Measurements from ENCODE around the gene PITPNM1. TPM values are rescaled to one million over a fixed set of nuclear protein-coding genes. Genes with fewer than 3 reads are reported as not detected.

Gene PITPNM1
- total and polyA plus RNA-seq, 9 donors: 3.1 to 77.2 (median 6.1) TPM

DNA sequence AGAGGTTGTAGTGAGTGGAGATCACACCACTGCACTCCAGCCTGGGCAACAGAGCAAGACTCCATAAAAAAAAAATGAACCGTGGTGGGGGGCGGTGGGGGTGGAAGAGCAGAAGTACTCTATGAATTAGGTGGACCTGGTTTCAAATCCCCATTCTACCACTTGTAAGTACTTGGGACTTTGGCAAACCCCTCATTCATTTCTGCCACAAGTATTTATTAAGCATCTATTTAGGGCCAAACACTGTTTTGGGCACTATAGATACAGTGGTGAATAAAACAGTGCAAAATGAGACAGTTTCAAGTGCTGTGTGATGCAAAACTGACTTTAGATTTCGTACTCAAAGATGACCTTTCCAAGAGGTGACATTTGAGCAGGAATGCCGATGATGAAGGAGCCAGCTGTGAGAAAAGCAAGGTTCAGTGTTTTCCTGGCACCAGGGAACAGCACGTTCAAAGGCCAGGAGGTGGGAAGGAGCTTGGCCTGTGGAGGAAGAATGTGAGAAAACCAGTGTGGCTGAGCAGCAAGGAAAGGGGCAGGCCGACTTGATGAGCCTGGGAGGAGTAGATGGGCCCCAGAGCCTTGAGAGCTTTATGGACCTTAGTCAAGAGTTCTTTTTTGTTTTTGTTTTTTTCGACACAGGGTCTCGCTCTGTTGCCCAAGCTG lies 34.7 kb downstream of the PITPNM1 start:
- intact Hi-C loops (cut with DNase I): no loop called here
- no peak overlapping the region for H3K27ac ChIP-seq
- TF ChIP-seq POLR2A (IDR thresholded peaks at IDR 0.05) (no peak), EP300 (IDR thresholded peaks at IDR 0.05) (no peak)
- TF ChIP-seq, protein P1, sequence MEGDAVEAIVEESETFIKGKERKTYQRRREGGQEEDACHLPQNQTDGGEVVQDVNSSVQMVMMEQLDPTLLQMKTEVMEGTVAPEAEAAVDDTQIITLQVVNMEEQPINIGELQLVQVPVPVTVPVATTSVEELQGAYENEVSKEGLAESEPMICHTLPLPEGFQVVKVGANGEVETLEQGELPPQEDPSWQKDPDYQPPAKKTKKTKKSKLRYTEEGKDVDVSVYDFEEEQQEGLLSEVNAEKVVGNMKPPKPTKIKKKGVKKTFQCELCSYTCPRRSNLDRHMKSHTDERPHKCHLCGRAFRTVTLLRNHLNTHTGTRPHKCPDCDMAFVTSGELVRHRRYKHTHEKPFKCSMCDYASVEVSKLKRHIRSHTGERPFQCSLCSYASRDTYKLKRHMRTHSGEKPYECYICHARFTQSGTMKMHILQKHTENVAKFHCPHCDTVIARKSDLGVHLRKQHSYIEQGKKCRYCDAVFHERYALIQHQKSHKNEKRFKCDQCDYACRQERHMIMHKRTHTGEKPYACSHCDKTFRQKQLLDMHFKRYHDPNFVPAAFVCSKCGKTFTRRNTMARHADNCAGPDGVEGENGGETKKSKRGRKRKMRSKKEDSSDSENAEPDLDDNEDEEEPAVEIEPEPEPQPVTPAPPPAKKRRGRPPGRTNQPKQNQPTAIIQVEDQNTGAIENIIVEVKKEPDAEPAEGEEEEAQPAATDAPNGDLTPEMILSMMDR (IDR thresholded peaks at IDR 0.05): no peak
- H3K9me3 ChIP-seq: no peaks in the 10 kb centered on the region
- no peak overlapping the region for H3K4me3 ChIP-seq
- peaks cover 7% of the 10 kb centered on the region for H3K4me1 ChIP-seq (ENCODE audit: insufficient read depth)
- H3K27me3 ChIP-seq: no peaks in the 10 kb centered on the region
- 66 to 75% (median 74%) methylated on average over 8 of the region's 8 CpGs for WGBS, 3 donors
- DNase-seq: no peak
- no peaks in the 10 kb centered on the region for H3K36me3 ChIP-seq

DNA sequence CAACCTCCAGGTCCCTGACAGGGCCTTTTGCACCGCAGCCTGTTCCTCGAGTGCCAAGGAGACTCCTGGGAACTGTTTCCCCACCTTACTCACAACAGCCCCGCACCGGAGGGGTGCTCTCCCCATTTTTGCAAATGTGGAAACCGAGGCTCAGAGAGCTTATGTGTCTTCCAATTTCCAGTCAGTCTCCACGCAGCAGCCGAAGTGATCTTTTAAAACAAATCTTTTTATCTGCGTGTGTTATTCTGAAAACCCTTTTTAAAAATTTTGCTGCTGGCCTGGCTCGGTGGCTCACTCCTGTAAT lies 35.7 kb downstream of the PITPNM1 start:
- no peak for DNase-seq
- Histone ChIP-seq H3K27me3 (no peaks in the 10 kb centered on the region), H3K4me1 (ENCODE audit: insufficient read depth) (peaks cover 7% of the 10 kb centered on the region), H3K4me3 (peak overlapping the region; percentile 93), H3K36me3 (no peaks in the 10 kb centered on the region), H3K9me3 (no peaks in the 10 kb centered on the region), H3K27ac (peak overlapping the region; percentile 11 to 84)
- WGBS, 3 donors: 2 to 4% (median 3%) methylated on average over 9 of the region's 9 CpGs
- TF ChIP-seq, protein P1 (IDR thresholded peaks at IDR 0.05): no peak
- TF ChIP-seq POLR2A (IDR thresholded peaks at IDR 0.05) (no peak), EP300 (IDR thresholded peaks at IDR 0.05) (no peak)
- intact Hi-C loops (cut with DNase I): loop anchor here in 2 of 4 donors (1.0 to 5.0 kb wide), 2 partner anchors 66 to 72 kb away; no protein-coding TSS in a partner anchor

DNA sequence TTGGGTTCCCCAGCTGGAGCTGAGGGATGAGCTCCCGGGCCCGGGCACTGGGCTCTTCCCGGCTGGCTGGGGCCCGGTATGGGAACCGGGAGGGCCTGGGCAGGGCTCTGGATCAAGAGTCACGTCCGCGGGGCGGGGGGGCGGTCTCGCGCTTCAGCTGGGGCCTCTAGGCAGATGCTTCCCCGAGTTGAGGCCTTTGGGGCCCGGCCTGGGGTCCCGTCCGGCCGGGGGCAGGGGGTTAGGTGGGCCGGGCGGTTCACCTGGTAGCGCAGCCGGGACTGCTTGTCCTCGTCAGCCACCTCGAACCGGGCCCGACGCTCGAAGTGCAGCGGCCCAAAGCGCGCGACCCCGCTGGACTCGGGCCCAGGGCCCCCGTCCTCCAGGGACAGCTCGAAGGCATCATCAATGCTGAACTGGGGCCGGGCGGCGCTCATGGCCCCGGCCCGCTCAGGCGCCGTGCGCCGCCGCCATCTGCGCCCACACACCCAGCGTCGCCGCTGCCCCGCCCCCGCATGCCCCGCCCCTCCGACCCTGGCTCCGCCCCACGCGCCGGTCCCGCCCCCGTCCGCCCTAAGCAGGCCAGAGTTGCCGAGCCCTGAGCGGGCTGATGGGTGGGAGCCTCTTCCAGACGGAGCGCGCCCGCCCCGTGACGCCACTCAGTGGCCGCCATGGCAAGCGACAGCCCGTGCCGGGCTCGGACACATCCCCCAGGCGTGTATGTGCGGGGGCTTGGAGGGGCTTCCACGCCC lies 36.2 kb downstream of the PITPNM1 start, which contains the start of gene TMEM134:
TSS of gene TMEM134 (minus strand) at position 493 of the 749 bp plus-strand sequence. CDS start at position 434, 59 bp downstream.
- peak; percentile 90 to 94 (median 93) for DNase-seq
- TF ChIP-seq POLR2A (IDR thresholded peaks at IDR 0.05) (peak; percentile 51), EP300 (IDR thresholded peaks at IDR 0.05) (no peak)
- TF ChIP-seq, protein P1 (IDR thresholded peaks at IDR 0.05): peak in 2 of 3 donors; percentile 46 to 49
- Histone ChIP-seq H3K27me3 (no peaks in the 10 kb centered on the region), H3K4me3 (peak within 1 kb of the TSS; percentile 93), H3K9me3 (no peaks in the 10 kb centered on the region), H3K27ac (peak within 1 kb of the TSS; percentile 37 to 84), H3K36me3 (no peaks in the 10 kb centered on the region), H3K4me1 (ENCODE audit: insufficient read depth) (peaks cover 7% of the 10 kb centered on the region)
- intact Hi-C loops (cut with DNase I): loop anchor here in 2 of 4 donors (1.0 to 5.0 kb wide), 2 partner anchors 66 to 72 kb away; no protein-coding TSS in a partner anchor
- WGBS, 3 donors: 1 to 2% (median 1%) methylated on average over 33 to 76 of the region's 76 CpGs

DNA sequence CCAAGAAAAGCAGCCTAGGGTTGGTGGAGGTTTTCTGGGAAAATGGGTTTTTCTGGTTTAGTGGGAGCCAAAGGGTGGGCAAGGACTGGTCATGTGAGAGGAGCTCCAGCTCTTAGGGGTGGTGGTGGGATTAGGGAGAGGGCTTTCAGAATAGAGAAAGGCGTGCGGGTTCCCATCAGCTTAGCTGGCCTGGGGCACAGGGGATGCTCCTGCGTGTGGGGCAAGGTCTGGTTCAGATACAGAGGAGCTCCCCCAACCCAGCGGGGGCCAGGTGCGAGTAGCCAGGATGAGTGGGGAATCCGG lies 36.8 kb downstream of the PITPNM1 start:
- no peaks in the 10 kb centered on the region for H3K9me3 ChIP-seq
- peak overlapping the region; percentile 93 for H3K4me3 ChIP-seq
- peak overlapping the region; percentile 37 to 84 for H3K27ac ChIP-seq
- no peaks in the 10 kb centered on the region for H3K36me3 ChIP-seq
- intact Hi-C loops (cut with DNase I): loop anchor here in 1 of 4 donors (5.0 kb wide), 1 partner anchor 71 kb away; no protein-coding TSS in a partner anchor
- TF ChIP-seq, protein P1 (IDR thresholded peaks at IDR 0.05): no peak
- TF ChIP-seq EP300 (IDR thresholded peaks at IDR 0.05) (no peak), POLR2A (IDR thresholded peaks at IDR 0.05) (no peak)
- H3K4me1 ChIP-seq (ENCODE audit: insufficient read depth): peaks cover 7% of the 10 kb centered on the region
- DNase-seq: no peak
- 2 to 3% (median 3%) methylated on average over 6 of the region's 6 CpGs for WGBS, 3 donors
- H3K27me3 ChIP-seq: no peaks in the 10 kb centered on the region
